ENCODE measurements around the gene UFSP2. TPM values are rescaled to one million over a fixed set of nuclear protein-coding genes. Genes with fewer than 3 reads are reported as not detected.

UFSP2 gene
- total RNA-seq, 2 donors from 2014 or later: 29.3 to 35.9 TPM

DNA sequence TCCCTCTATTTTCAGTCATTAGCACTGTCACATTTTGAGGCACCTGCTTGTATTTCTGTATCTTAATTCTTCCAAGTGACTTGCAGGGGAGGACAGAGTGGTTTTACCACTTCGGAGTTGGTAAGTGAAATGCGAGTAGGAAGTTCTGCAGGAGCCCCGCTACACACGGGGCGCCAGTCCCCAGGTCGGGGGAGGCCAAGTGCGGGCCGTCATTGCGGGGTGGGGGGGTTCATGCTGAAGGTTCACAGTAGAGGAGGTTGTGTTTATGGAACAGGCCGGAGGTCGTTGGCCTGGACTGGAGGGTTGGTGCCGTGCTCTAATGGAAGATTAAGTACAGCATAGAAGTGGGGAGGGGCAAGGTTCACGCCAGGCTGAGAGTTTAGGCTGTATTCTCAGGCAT, 74.1 kb downstream of the UFSP2 start:
- H3K4me3 Mint-ChIP-seq: no peak overlapping the region
- H3K9me3 Mint-ChIP-seq: no peaks in the 10 kb centered on the region
- peaks cover 3 to 4% of the 10 kb centered on the region in 2 donors for H3K36me3 Mint-ChIP-seq (ENCODE audit: insufficient read depth in 2 of 2)

More for the DNA sequence above, 74.1 kb downstream of the UFSP2 start:
- Mint-ChIP-seq H3K27ac (no peak overlapping the region), H3K27me3 (ENCODE audit: low read depth) (no peaks in the 10 kb centered on the region), H3K4me1 (ENCODE audit: low read depth) (peaks cover under 1% of the 10 kb centered on the region)
- ATAC-seq (replicated peaks in 1 of 2) (no peak), DNase-seq (no peak)

Other genes starting within 250 kb of the UFSP2 start
- gene CFAP97, start 222.0 kb downstream of the UFSP2 start, total RNA-seq: 10 to 100 TPM; 47.3 to 51.8 TPM
- 10 to 100 TPM; 15.8 to 17.9 TPM for gene SNX25, start 216.4 kb downstream of the UFSP2 start, total RNA-seq
- gene LRP2BP, start 30.0 kb downstream of the UFSP2 start, total RNA-seq: 1 to 10 TPM in 1 of 2 donors, under 1 TPM in 1; 0.51 to 1.1 TPM
- 10 to 100 TPM; 10.1 to 12.2 TPM for gene ANKRD37, start 29.1 kb downstream of the UFSP2 start, total RNA-seq
- gene CCDC110, start 45.8 kb upstream of the UFSP2 start, total RNA-seq: 1 to 10 TPM in 1 of 2 donors, under 1 TPM in 1; 0.19 to 1.2 TPM
- 1 to 10 TPM; 1.5 to 7.4 TPM for gene PDLIM3, start 109.5 kb upstream of the UFSP2 start, total RNA-seq